A673 (cell line): ENCODE results near the gene PDCD1. TPM values are rescaled to one million over a fixed set of nuclear protein-coding genes. Genes with fewer than 3 reads are reported as not detected.
"Not testable (repeated sequence)": the region's sequence is repeated elsewhere in the genome, so short reads cannot be mapped to it uniquely, and the experiment has no call there.

ENCODE experiments used
- BruUV-seq: library from RNA; stranded (reverse); fragments of 400-500 nt; replicated peaks from 2 replicates; lab custom pipeline; 2021; lab: Mats Ljungman, UMichigan
- CTCF ChIA-PET: fragments of 300-600 bp; sonication (Branson Sonifier 250); formaldehyde crosslinking; loops from one replicate; lab custom pipeline; 2022; ENCODE audit warnings: antibody characterized with exemption; lab: Charles Lee
- POLR2A ChIA-PET: fragments of 300-600 bp; sonication (Branson Sonifier 250); formaldehyde crosslinking; loops from one replicate; lab custom pipeline; 2022; ENCODE audit warnings: antibody characterized with exemption; ENCODE audit not compliant: low non-redundant PET; lab: Charles Lee
- DNase-seq: peaks from one replicate; pipeline ENCODE4 v3.0.0-alpha.2; 2015; ENCODE audit warnings: low spot score
- H3K27ac ChIP-seq: fragments of 200-600 bp; sonication (generic); 2 replicates; pipeline ENCODE4 v1.5.1; 2016; ENCODE audit warnings: mixed run types, low read depth, mild to moderate bottlenecking, mixed read lengths, antibody characterized with exemption, low read length; ENCODE audit not compliant: poor library complexity, severe bottlenecking
- H3K27me3 ChIP-seq: fragments of 200-600 bp; sonication (generic); replicated peaks from 2 replicates; pipeline ENCODE4 v1.6.1; 2017; ENCODE audit warnings: mixed run types, low read depth, mild to moderate bottlenecking, mixed read lengths, antibody characterized with exemption, low read length; ENCODE audit not compliant: insufficient read depth, poor library complexity
- H3K36me3 ChIP-seq: fragments of 200-600 bp; sonication (generic); 2 replicates; pipeline ENCODE4 v1.6.1; 2016; ENCODE audit warnings: mixed run types, mild to moderate bottlenecking, mixed read lengths, antibody characterized with exemption, low read length; ENCODE audit not compliant: insufficient read depth, poor library complexity, severe bottlenecking
- H3K4me1 ChIP-seq: fragments of 200-600 bp; sonication (generic); 2 replicates; pipeline ENCODE4 v1.6.1; 2017; ENCODE audit warnings: mixed run types, mild to moderate bottlenecking, mixed read lengths, antibody characterized with exemption, low read length; ENCODE audit not compliant: insufficient read depth, poor library complexity, severe bottlenecking
- H3K4me3 ChIP-seq: fragments of 200-600 bp; sonication (generic); 2 replicates; pipeline ENCODE4 v1.5.1; 2016; ENCODE audit warnings: low read depth, mixed run types, mild to moderate bottlenecking, mixed read lengths, low read length; ENCODE audit not compliant: poor library complexity, severe bottlenecking
- H3K9me3 ChIP-seq: fragments of 200-600 bp; sonication (generic); 2 replicates; pipeline ENCODE4 v1.6.1; 2016; ENCODE audit warnings: mixed run types, low read depth, mild to moderate bottlenecking, mixed read lengths, antibody characterized with exemption, low read length; ENCODE audit not compliant: poor library complexity, severe bottlenecking
- EZH2 ChIP-seq: fragments of 200-600 bp; sonication (generic); IDR thresholded peaks from 2 replicates; pipeline ENCODE4 v1.6.1; 2017; ENCODE audit warnings: borderline replicate concordance, low read depth, mild to moderate bottlenecking, mixed read lengths, antibody characterized with exemption, low read length; ENCODE audit not compliant: poor library complexity, severe bottlenecking
- intact Hi-C: fragments of 100-400 bp; cut with micrococcal nuclease; formaldehyde crosslinking; loops from one replicate; pipeline ENCODE4 v1.10.0; 2022; ENCODE audit not compliant: unreplicated experiment
- total RNA-seq: library from RNA; stranded (reverse); gene quantifications from 2 replicates; pipeline ENCODE4 v1.2.3, GENCODE V29; 2021
- TF ChIP-seq, protein P1 (sequence below): fragments of 300-800, 200-600 bp; sonication (generic); conservative IDR thresholded peaks from 2 replicates; pipeline ENCODE4 v1.5.1; 2017; ENCODE audit warnings: low read depth, mild to moderate bottlenecking, antibody characterized with exemption, low read length, moderate library complexity, mixed read lengths

PDCD1 gene
- total RNA-seq, 1 experiment from 2014 or later = 0.34 TPM

DNA sequence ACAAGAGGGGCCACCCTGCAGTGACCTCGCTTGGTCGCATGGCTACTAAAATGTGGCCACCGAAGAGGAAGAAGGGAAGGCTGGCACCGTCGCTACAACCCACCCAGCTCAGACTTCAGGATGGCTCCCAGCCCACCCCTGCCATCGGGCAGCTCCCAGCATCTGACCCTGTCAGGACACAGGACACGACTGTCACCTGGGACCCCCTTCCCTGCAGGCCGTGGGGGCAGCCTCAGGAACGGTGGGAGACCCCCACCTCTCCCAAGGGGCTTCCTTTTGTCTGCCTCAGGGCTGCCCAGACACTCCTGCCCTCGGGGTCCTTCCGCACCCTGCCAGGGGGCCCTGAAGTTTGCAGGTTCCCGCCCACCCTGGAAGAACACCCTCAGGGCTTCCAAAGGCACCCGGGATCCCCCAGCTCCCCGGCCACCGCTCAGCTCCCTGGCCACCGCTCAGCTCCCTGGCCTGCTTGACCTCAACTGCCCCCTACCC, 18.5 kb upstream of the PDCD1 start:
- DNase-seq = no peak
- TF ChIP-seq EZH2 = no peak
- TF ChIP-seq, protein P1, sequence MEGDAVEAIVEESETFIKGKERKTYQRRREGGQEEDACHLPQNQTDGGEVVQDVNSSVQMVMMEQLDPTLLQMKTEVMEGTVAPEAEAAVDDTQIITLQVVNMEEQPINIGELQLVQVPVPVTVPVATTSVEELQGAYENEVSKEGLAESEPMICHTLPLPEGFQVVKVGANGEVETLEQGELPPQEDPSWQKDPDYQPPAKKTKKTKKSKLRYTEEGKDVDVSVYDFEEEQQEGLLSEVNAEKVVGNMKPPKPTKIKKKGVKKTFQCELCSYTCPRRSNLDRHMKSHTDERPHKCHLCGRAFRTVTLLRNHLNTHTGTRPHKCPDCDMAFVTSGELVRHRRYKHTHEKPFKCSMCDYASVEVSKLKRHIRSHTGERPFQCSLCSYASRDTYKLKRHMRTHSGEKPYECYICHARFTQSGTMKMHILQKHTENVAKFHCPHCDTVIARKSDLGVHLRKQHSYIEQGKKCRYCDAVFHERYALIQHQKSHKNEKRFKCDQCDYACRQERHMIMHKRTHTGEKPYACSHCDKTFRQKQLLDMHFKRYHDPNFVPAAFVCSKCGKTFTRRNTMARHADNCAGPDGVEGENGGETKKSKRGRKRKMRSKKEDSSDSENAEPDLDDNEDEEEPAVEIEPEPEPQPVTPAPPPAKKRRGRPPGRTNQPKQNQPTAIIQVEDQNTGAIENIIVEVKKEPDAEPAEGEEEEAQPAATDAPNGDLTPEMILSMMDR = no peak
- POLR2A ChIA-PET = no interaction called here

DNA sequence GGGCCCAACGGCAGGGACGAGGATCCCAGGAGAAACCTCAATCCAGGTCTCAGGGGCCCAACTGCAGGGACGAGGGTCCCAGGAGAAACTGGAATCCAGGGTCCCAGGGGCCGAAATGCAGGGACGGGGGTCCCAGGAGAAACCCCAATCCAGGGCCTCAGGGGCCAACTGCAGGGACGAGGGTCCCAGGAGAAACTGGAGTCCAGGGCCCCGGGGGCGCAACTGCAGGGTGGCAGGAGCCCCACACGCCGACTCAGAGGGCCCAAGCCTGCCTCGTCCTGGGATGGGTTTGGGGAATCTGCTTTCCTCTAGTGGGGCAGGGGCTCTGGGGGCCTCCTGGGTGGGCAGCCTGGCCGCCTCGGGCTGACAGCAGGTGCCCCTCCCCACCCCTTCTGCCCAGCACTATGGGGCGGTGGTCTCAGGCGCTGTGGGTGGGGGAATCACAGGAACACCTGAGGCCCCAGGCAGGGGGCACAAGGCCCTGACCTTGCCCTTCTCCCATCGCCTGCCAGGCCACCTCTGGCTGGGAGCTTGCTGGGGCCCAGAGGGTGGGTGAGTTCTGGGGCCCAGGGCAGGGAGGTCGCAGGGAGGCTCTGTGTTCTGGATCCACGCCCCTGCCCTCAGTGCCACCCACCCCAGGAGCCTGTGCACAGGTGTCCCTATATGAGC, 18.0 kb upstream of the PDCD1 start:
- intact Hi-C loops = loop anchor here (2.0 to 10.0 kb wide), 2 partner anchors 212 to 1032 kb away; no protein-coding TSS in a partner anchor
- ChIA-PET POLR2A (no interaction called here), CTCF (interaction anchor here (0.7 kb wide), 1 partner anchor 241 kb away, joined by 5 read pairs; no protein-coding TSS in a partner anchor)
- no peaks in the 10 kb centered on the region for H3K9me3 ChIP-seq
- H3K4me1 ChIP-seq = peaks cover 10% of the 10 kb centered on the region
- no peaks in the 10 kb centered on the region for H3K27me3 ChIP-seq
- H3K36me3 ChIP-seq = no peaks in the 10 kb centered on the region
- DNase-seq = no peak
- no peak for TF ChIP-seq EZH2
- TF ChIP-seq, protein P1 = no peak
- H3K4me3 ChIP-seq = no peak overlapping the region
- peak overlapping the region; percentile 47 for H3K27ac ChIP-seq
- BruUV-seq = no TSS peak

More for the DNA sequence above, 18.5 kb upstream of the PDCD1 start:
- Histone ChIP-seq H3K9me3 (no peaks in the 10 kb centered on the region), H3K27me3 (no peaks in the 10 kb centered on the region), H3K27ac (peak overlapping the region; percentile 47), H3K4me1 (peaks cover 14% of the 10 kb centered on the region), H3K4me3 (no peak overlapping the region), H3K36me3 (no peaks in the 10 kb centered on the region)
- CTCF ChIA-PET = interaction anchor here (0.7 to 1.4 kb wide), 2 partner anchors 242 to 799 kb away, joined by 3 to 5 read pairs; no protein-coding TSS in a partner anchor
- no TSS peak for BruUV-seq
- intact Hi-C loops = loop anchor here (2.0 to 10.0 kb wide), 2 partner anchors 212 to 1032 kb away; no protein-coding TSS in a partner anchor

DNA sequence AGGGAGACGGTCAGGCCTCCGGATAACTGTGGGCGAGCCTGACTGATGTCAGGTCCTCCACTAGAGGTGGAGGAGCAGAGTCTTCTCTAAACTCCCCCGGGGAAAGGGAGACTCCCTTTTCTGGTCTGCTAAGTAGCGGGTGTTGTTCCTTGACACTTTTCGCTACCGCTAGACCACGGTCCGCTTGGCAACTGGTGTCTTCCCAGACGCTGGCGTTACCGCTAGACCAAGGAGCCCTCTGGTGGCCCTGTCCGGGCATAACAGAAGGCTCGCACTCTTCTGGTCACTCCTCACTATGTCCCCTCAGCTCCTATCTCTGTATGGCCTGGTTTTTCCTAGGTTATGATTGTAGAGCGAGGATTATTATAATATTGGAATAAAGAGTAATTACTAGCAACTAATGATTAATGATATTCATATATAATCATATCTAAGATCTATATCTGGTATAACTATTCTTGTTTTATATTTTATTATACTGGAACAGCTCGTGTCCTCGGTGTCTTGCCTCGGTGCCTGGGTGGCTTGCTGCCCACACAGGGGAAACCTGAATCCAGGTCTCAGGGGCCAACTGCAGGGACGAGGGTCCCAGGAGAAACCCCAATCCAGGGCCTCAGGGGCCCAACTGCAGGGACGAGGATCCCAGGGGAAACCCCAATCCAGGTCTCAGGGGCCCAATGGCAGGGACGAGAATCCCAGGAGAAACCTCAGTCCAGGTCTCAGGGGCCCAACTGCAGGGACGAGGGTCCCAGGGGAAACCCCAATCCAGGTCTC, 17.2 kb upstream of the PDCD1 start:
- intact Hi-C loops = loop anchor here (2.0 to 10.0 kb wide), 2 partner anchors 211 to 1031 kb away; no protein-coding TSS in a partner anchor
- POLR2A ChIA-PET, H3K4me1 ChIP-seq, H3K27me3 ChIP-seq, H3K36me3 ChIP-seq, CTCF ChIA-PET, H3K27ac ChIP-seq, H3K9me3 ChIP-seq, BruUV-seq, H3K4me3 ChIP-seq: not testable (repeated sequence)
- TF ChIP-seq, protein P1 = peak; percentile 43
- DNase-seq = peak; percentile 65
